Right lung (tissue), 5 donors: Measurements from ENCODE around the gene PLCD1. TPM values are rescaled to one million over a fixed set of nuclear protein-coding genes. Genes with fewer than 3 reads are reported as not detected.
A peak's percentile ranks its signal among the peaks of the same experiment; 100 is the strongest.

Source experiments
- DNase-seq, 2 donors: peaks; one replicate each; pipeline ENCODE4 v3.0.0-alpha.2; 2013
- polyA plus RNA-seq, 5 donors: library from polyadenylated mRNA; unstranded; fragments of 120-200 nt; gene quantifications; one replicate each; pipeline versions ENCODE4 v1.2.1 to v1.2.3, GENCODE V29; 2013; ENCODE audit warnings: inconsistent platforms in 1 of 5, low replicate concordance in 1 of 5; ENCODE audit not compliant: insufficient read length in 5 of 5, insufficient read depth in 1 of 5

Gene PLCD1
- polyA plus RNA-seq, 5 donors = 37.6 to 47.2 (median 44.0) TPM

GRCh38 chr3:38002291-38002876 is 27.1 kb downstream of the PLCD1 start:
- no peak for DNase-seq

GRCh38 chr3:38001456-38002081 is 27.9 kb downstream of the PLCD1 start:
- no peak for DNase-seq

GRCh38 chr3:38000965-38001455 is 28.4 kb downstream of the PLCD1 start:
- DNase-seq = no peak

- DNase-seq = no peak
These were observed 29.1 kb downstream of the PLCD1 start for GRCh38 chr3:38000242-38000916.

GRCh38 chr3:37999836-38000235 is 29.6 kb downstream of the PLCD1 start:
- no peak for DNase-seq

- DNase-seq = no peak
These were observed 31.6 kb downstream of the PLCD1 start for GRCh38 chr3:37997791-37998370.

GRCh38 chr3:37997342-37997741 is 32.1 kb downstream of the PLCD1 start:
- DNase-seq = no peak

GRCh38 chr3:37996785-37997301 is 32.6 kb downstream of the PLCD1 start:
- peak in 1 of 2 donors; percentile 60 for DNase-seq

GRCh38 chr3:37995652-37996641 is 33.5 kb downstream of the PLCD1 start:
- DNase-seq = no peak

GRCh38 chr3:37994639-37994972 is 34.8 kb downstream of the PLCD1 start:
- no peak for DNase-seq

GRCh38 chr3:37993820-37994638 is 35.4 kb downstream of the PLCD1 start:
- DNase-seq = peak; percentile 59 to 71

GRCh38 chr3:37993460-37993819 is 36.0 kb downstream of the PLCD1 start:
- no peak for DNase-seq

GRCh38 chr3:37993067-37993455 is 36.4 kb downstream of the PLCD1 start:
- no peak for DNase-seq

GRCh38 chr3:37992271-37993066 is 37.0 kb downstream of the PLCD1 start:
- no peak for DNase-seq

- DNase-seq = no peak
These were observed 37.6 kb downstream of the PLCD1 start for GRCh38 chr3:37991823-37992222.

- DNase-seq = no peak
These were observed 38.3 kb downstream of the PLCD1 start for GRCh38 chr3:37991109-37991508.

GRCh38 chr3:37990527-37990926 is 38.9 kb downstream of the PLCD1 start, which contains the start of gene VILL:
VILL (plus strand) TSS chr3:37990786; CDS start chr3:37993673, 2,887 bp downstream.
- no peak for DNase-seq

GRCh38 chr3:37989821-37990480 is 39.5 kb downstream of the PLCD1 start:
- no peak for DNase-seq

- no peak for DNase-seq
These were observed 40.4 kb downstream of the PLCD1 start for GRCh38 chr3:37988931-37989525.
